ENCODE measurements around the gene C12orf75.
"Not testable (repeated sequence)": the region's sequence is repeated elsewhere in the genome, so short reads cannot be mapped to it uniquely, and the experiment has no call there.

The C12orf75 gene

DNA sequence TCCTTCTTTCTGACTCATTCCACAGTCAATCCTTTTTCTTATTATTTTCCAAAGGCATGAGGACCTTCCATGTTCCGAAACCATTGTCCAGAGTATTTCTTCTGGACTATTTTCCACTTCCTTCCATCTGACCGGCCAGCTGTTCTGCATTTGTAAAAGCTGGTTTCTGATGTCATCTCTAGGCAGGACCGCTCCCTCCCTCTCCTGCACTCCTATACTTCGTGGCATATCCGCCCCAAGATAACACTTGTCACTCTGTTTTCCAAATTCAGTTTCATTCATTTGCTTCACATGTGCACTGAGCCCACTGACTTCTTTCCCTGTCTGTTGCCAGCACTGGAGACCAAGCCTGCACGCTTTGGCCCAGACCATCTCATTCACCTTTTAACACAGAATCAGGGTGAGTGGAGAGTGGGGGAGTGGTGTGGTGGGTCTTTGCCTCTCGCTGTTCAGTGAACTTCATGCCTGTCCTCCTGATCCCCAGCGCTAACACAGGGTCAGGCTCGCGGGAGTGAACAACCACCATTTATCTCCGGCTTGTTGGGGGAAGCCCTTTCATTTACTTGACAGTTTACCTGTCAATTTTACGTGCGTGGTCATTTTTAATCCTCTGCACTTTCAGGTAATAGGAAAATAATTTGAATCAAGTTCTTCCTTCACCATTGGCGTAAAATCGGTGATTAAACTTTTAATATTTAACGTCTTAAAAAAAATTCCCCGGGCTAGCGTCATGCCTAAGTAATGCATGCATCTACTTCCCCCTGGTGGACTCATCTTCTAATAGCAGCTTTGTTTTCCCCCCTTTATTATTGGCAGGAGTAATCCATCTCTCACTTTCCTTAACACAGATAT is 52.5 kb downstream of the C12orf75 start:
- DNase-seq, result peak; percentile 56 to 62

- no peak for DNase-seq
Observed at GRCh38 chr12:105384220-105384619, 53.7 kb downstream of the C12orf75 start.

GRCh38 chr12:105384916-105385535 is 54.5 kb downstream of the C12orf75 start:
- DNase-seq, result peak in 1 of 2 donors; percentile 8

GRCh38 chr12:105386431-105386830 is 55.9 kb downstream of the C12orf75 start:
- DNase-seq, result no peak

- DNase-seq, result no peak
Observed at GRCh38 chr12:105391231-105391630, 60.7 kb downstream of the C12orf75 start.

DNA sequence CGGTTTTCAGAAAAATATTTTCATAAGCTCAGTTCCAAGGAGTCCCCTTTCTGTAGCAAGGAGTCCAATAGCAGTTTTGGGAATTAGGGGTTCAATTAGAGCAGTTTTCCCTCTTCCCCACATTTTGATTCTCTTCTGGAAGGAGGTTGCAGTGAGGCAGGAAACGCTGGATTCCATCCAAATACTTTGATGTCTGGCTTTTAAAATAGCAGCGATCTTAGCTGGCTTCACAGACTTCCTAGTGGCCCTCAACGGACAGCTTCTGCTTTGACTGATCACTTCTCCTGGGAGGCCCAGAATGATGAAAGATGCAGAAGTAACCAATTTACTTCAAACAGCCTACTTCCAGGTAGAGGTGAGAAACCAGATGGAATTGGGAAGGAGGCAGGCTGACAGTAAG is 63.1 kb downstream of the C12orf75 start:
- no peak for DNase-seq

DNA sequence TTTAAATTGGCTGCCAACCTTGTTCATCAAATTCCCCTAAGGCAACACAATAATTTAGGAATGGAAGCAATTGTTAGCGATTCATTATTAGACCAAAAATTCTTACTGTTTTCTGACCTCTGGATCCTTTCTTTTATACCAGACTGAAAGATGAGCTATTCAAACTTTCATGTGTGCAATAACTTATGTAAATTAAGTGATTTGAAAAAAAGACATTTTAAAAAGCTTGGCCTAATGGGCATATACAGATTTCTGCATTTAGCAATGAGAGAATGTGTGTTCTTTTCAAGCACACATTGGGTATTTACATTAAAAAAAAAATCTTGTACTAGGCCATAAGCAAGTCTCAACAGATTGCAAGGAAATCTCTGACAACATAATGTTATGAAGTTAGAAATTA is 65.5 kb downstream of the C12orf75 start:
- DNase-seq, result no peak

DNA sequence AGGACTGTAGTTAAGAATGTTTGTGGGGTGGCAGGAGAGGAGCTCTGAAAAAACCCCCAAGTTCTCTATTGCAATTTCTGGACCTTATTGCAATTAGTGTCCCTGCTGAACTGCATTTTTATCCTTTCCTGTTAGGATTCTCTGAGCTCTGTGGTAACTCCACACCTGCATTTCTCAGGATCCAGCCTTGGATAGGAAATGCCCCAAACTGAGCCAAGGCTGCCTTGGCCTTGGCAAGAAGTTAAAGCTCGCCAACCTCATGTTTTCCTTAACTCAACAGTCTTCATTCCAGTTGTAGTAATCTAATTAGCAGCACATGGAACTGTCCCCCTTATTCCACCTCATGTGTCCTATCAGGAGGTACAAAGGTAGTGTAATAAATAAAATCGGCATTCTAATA is 66.5 kb downstream of the C12orf75 start:
- DNase-seq, result no peak

DNA sequence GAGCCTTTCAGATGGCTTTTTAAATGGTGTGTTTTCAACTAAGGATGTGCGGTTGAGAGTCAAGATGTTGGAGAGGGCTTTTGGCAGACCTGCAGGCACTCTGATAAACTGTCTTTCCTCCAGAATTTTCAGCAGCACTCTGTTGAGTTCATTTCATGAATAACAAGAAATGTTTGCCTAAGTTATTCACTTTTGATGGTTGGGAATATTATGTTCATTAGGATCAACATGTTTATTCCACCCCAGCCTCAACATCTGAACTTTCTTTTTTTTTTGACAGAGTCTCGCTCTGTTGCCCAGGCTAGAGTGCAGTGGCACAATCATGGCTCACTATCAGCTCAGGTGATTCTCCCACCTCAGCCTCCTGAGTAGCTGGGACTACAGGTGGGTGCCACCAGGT is 68.4 kb downstream of the C12orf75 start:
- no peak for DNase-seq

DNA sequence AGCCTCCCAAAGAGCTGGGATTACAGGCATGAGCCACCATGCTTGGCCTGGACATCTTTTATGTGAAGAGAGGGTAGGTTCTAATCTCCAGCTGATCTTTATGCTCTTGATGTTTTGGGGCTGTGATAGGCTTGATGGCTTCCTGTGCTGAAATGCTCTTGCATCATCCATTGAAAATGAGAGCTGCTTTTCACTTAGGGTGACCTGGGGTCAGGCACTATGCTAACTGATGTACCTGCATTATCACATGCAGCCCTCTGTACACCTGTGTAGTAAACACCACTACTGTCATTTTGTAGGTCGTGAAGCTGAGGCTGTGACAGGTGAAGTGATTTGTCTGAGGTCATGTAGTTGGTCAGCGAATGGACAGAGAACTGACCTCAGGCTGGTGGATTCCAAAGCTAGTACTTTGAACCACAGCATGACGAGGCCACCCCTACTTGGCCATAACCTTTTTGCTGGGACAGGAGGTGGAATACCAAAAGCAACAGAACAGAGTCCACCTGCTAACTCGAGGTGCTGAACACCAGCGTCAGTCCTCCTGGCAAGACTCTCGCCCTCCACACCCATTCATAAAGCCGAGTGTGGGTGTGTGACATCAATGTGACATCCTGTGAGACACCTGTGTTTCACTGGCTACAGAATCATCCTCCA is 69.1 kb downstream of the C12orf75 start:
- DNase-seq, result no peak

GRCh38 chr12:105400227-105400626 is 69.7 kb downstream of the C12orf75 start:
- DNase-seq, result no peak

GRCh38 chr12:105401198-105401597 is 70.7 kb downstream of the C12orf75 start:
- no peak for DNase-seq

DNA sequence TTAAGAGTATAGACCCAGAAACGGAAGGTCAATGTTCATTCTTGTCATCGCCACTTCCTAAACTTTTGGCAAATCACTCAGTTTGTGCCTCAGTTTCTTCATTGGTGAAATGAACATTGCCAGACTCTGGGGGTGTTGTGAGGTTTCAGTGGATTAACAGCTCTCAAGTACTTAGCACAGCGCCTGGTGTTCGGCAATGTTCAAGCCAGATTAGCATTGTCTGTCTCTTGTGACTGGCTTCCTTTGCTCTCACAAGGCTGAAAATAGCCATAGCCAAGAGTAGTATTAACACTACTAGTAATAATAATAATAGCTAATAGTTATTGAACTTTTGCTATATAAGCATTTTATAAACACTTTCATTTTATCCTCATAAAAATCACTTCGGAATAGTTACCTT is 71.9 kb downstream of the C12orf75 start:
- no peak for DNase-seq

GRCh38 chr12:105403095-105403494 is 72.6 kb downstream of the C12orf75 start:
- DNase-seq, result no peak

DNA sequence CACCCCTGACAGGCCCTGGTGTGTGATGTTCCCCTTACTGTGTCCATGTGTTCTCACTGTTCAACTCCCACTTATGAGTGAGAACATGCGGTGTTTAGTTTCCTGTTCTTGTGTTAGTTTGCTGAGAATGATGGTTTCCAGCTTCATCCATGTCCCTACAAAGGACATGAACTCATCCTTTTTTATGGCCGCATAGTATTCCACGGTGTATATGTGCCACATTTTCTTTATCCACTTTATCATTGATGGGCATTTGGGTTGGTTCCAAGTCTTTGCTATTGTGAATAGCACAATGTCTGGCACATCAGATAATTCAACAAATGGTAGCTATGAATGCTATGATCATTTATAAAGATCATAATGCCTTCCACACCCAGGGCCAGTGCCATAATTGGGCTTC is 73.6 kb downstream of the C12orf75 start:
- DNase-seq, result not testable (repeated sequence)

- no peak for DNase-seq
Observed at GRCh38 chr12:105406497-105406896, 76.0 kb downstream of the C12orf75 start.

DNA sequence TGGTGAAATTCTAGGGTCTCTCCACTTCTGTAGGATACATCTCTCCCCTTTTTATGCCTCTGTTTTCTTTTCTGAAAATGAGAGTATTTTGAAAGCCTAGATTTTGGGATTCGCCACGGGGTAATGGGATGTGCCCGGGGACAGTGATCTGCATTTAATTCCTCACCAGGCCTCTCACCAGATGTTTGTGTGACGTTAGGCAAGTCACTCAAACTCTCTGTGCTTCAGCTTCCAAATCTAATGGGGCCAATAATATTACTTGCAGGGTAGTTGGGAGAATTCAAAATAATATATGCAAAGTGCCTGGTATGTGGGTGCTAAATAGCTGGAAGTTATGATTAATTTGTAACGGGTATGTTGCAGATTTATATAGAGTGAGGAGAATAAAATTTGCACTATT is 78.8 kb downstream of the C12orf75 start:
- DNase-seq, result no peak

DNA sequence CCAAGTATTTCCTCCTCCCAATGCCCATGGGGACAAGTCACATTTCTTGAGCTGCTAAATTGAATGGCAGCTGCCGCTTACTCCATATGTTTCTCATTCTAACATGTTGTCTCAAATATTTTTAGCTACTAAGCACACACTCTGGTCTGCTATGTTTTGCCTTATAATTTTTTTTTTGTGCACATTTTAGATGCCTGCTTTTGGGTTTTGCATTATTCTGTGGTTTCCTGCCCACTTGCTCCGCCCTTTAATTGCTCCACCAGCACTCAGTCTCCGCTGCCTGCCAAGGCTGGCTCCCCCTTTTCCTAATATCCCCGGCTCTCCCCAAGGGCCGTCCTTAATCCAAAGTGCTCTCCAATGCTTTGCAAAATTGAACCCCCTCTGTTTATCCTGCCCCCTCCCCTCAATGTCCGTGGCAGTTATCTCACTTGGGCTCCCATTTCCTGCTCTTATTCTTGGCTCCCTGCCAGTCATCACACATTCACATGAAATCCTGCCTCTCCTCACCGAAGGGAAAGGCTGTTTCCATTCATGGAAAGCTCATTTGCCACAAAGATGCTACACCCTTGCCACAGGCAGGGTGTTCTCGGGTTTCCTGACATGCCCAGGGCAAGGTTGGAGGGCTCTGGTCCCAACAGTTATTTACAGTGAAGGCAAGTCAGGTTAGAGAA is 79.4 kb downstream of the C12orf75 start:
- DNase-seq, result no peak

DNA sequence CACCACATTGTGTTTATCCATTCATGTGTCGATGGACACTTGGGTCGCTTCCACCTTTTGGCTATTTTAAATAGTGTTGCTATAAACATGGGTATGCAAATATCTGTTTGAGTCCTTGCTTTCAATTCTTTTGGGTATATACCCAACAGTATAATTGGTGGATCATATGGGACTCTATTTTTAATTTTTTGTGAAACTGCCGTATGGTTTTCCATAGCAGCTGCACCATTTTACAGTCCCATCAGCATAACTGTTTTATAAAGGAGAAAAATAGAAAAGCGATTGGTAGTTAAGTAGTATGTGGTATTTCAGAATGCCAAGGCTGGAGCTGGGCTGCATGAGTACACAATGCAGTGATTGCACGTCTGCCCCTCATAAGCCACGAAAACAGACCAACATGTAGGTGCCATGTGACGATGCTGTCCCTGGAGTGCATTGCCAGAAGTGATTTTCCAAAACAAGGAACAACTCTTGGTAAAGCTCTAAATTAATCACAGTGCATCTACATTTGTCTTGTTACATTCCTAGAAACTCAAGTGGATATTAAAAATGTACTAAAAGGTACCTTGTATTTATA is 83.5 kb downstream of the C12orf75 start:
- no peak for DNase-seq

- DNase-seq, result no peak
Observed at GRCh38 chr12:105417732-105418131, 87.2 kb downstream of the C12orf75 start.

DNA sequence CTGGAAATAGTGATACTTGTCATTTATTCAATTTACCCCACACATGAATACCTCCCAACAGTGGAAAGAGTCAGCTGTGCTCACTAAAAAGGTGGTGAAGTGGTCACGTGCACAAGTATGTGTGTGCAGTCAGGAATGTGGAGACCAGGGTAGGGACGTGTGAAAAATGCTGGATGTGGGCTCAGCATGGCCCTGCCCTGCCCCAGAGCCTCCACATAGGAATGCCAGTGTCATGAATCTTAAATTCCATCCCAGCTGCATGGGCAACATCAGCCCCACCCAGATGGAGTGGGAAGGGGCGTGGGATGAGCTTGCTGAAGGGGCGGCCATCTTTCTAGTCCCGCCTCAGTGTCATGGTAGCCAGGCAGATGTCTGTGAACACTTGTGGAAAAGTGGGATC is 87.7 kb downstream of the C12orf75 start:
- DNase-seq, result no peak

DNA sequence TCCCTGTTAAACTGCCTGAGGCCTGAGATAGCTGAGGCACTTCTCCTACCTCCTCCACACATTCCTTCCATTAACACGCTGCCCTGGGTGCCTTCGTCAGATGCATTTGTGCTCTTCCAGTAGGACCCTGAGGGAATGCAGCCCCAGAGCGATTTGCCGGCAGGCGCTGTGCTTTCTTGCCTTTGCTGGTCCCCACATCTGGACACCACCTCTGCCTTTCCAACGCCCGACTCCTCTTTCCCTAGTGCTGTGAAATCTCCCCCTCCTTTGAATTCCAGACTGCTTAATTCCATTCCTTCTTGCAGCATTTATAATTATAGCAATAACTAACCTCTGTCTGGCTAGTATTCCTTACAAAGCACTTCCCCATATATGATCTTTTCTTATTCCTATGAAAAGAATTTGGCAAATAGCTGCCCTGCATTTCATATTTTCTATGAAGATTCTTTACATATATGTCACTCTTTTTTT is 88.4 kb downstream of the C12orf75 start:
- DNase-seq, result no peak

GRCh38 chr12:105419606-105420005 is 89.1 kb downstream of the C12orf75 start:
- DNase-seq, result no peak
